Measurements from ENCODE around the gene H2BW1. TPM values are rescaled to one million over a fixed set of nuclear protein-coding genes. Genes with fewer than 3 reads are reported as not detected.
"Not testable (repeated sequence)": the region's sequence is repeated elsewhere in the genome, so short reads cannot be mapped to it uniquely, and the experiment has no call there.

H2BW1 gene, protein sequence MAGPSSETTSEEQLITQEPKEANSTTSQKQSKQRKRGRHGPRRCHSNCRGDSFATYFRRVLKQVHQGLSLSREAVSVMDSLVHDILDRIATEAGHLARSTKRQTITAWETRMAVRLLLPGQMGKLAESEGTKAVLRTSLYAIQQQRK
- not detected for total RNA-seq

DNA sequence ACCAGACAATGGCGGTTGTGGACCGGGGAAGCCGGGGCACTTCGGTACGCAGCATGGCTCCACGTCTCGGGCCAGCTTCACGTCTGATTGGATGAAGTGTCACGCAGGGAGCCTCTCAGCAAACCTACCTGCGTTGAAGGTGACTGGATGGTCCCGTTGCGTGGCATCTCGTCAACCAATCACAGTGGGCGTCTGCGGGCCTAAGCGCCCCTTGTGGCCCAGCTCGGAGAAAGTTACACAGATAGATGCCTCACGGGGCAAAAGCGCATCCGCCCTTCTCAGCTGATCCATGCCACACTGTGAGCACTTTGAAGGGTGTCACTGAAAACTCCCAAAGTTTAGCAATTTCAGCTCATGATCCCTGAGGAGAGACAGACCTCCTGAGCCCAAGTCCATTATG is at the start of gene H2BW1:
Gene H2BW1 (minus strand): TSS at position 103 of the 400 bp plus-strand sequence. CDS start 132 bp downstream, outside the sequence.
- Histone ChIP-seq H3K9me3 (ENCODE audit: control insufficient read depth in 3 of 3, low read length in 3 of 3) (peaks cover 0 to 4% (median 0%) of the 10 kb centered on the region in 3 donors), H3K9ac (ENCODE audit: low read depth in 1 of 3, low read length in 3 of 3) (no peak within 1 kb of the TSS), H3K36me3 (ENCODE audit: control insufficient read depth in 3 of 3, insufficient read depth in 3 of 3, low read length in 3 of 3) (no peaks in the 10 kb centered on the region), H3K27ac (ENCODE audit: low read depth, low read length) (no peak within 1 kb of the TSS), H3K4me1 (ENCODE audit: control insufficient read depth in 3 of 3, insufficient read depth in 3 of 3, low read length in 3 of 3) (no peaks in the 10 kb centered on the region), H3K27me3 (ENCODE audit: control insufficient read depth in 3 of 3, insufficient read depth in 3 of 3, low read length in 3 of 3) (no peaks in the 10 kb centered on the region), H3K4me3 (ENCODE audit: low read length in 3 of 3) (no peak within 1 kb of the TSS)

DNA sequence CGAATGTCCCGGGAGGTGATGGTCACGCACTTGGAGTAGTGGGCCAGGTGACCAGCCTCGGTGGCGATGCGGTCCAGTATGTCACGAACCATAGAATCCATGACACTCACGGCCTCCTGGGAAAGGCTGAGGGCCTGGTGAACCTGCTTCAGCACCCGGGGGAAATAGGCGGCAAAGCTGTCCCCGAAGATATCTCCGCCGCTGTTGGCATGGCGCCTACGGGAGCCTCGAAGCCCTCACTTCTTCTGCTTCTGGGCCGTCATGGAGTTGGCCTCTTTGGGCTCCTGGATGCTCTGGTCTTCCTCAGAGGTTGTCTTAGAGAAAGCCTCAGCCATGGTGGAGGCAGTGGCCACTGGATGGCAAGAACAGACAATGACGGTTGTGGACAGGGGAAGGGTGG is 49.1 kb upstream of the H2BW1 start:
- H3K27me3 ChIP-seq (ENCODE audit: control insufficient read depth in 3 of 3, insufficient read depth in 3 of 3, low read length in 3 of 3); H3K36me3 ChIP-seq (ENCODE audit: control insufficient read depth in 3 of 3, insufficient read depth in 3 of 3, low read length in 3 of 3); H3K9ac ChIP-seq (ENCODE audit: low read depth in 1 of 3, low read length in 3 of 3); H3K4me1 ChIP-seq (ENCODE audit: control insufficient read depth in 3 of 3, insufficient read depth in 3 of 3, low read length in 3 of 3); H3K9me3 ChIP-seq (ENCODE audit: control insufficient read depth in 3 of 3, low read length in 3 of 3); H3K27ac ChIP-seq (ENCODE audit: low read depth, low read length); H3K4me3 ChIP-seq (ENCODE audit: low read length in 3 of 3): not testable (repeated sequence)

DNA sequence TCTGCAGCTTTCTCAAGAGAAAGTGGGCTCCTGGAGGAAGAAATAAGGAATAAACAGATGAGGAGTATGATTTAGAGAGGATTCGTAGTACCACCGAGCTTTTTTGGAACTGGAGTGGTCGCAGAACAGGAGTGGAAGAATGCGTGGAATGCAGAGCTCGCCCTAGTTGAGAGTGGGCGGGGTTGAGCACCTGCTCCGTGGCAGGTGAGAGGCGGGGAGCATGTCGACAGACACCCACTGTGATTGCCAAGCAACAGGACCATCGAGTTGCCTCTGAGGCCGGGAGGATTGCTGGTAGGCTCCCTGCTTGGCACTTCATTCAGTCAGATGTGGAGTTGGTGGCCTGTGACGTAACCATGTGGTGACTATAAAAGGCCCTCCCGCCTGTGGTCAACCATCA is 41.4 kb upstream of the H2BW1 start:
- H3K36me3 ChIP-seq (ENCODE audit: control insufficient read depth in 3 of 3, insufficient read depth in 3 of 3, low read length in 3 of 3); H3K27ac ChIP-seq (ENCODE audit: low read depth, low read length); H3K27me3 ChIP-seq (ENCODE audit: control insufficient read depth in 3 of 3, insufficient read depth in 3 of 3, low read length in 3 of 3); H3K4me1 ChIP-seq (ENCODE audit: control insufficient read depth in 3 of 3, insufficient read depth in 3 of 3, low read length in 3 of 3); H3K4me3 ChIP-seq (ENCODE audit: low read length in 3 of 3); H3K9ac ChIP-seq (ENCODE audit: low read depth in 1 of 3, low read length in 3 of 3); H3K9me3 ChIP-seq (ENCODE audit: control insufficient read depth in 3 of 3, low read length in 3 of 3): not testable (repeated sequence)

DNA sequence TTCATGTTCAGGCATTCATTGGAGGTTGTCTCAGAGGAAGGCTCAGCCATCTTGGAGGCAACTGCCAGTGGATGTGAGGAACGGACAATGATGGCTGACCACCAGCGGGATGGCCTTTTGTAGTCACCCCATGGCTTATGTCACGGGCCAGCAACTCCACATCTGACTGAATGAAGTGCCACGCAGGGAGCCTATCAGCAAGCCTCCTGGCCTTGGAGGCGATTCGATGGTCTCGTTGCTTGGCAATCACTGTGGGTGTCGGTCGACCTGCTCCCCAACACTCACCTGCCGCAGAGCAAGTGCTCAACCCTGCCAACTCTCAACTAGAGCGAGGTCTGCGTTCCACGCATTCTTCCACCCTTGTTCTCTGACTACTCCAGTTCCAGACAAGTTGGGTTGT is 33.7 kb upstream of the H2BW1 start:
- no peaks in the 10 kb centered on the region for H3K9me3 ChIP-seq (ENCODE audit: control insufficient read depth in 3 of 3, low read length in 3 of 3)
- H3K4me3 ChIP-seq (ENCODE audit: low read length in 3 of 3) = no peak overlapping the region
- H3K36me3 ChIP-seq (ENCODE audit: control insufficient read depth in 3 of 3, insufficient read depth in 3 of 3, low read length in 3 of 3) = no peaks in the 10 kb centered on the region
- peaks cover 0 to 3% (median 0%) of the 10 kb centered on the region in 3 donors for H3K27me3 ChIP-seq (ENCODE audit: control insufficient read depth in 3 of 3, insufficient read depth in 3 of 3, low read length in 3 of 3)
- H3K9ac ChIP-seq (ENCODE audit: low read depth in 1 of 3, low read length in 3 of 3) = no peak overlapping the region
- H3K27ac ChIP-seq (ENCODE audit: low read depth, low read length) = no peak overlapping the region
- H3K4me1 ChIP-seq (ENCODE audit: control insufficient read depth in 3 of 3, insufficient read depth in 3 of 3, low read length in 3 of 3) = no peaks in the 10 kb centered on the region

DNA sequence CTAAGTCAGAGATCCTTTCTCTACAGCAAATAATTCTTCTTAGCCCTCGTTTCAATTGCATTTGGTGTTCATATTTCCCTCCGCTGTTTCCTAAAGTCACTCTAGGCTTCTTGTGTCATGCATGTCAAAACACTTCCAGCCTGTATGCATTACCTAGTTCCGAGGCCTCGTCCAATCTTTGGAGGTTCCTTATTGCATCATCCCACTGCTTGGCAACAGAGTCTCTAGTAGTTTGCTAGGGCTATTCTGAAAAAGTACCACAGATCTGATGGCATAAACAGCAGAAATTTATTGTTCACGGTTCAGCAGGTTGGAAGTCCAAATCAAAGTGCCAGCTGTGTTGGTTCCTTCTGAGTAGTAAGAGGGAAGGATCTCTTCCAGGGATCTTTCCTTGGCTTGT is 32.1 kb upstream of the H2BW1 start:
- H3K27me3 ChIP-seq (ENCODE audit: control insufficient read depth in 3 of 3, insufficient read depth in 3 of 3, low read length in 3 of 3) = peaks cover 0 to 3% (median 0%) of the 10 kb centered on the region in 3 donors
- no peak overlapping the region for H3K27ac ChIP-seq (ENCODE audit: low read depth, low read length)
- no peaks in the 10 kb centered on the region for H3K36me3 ChIP-seq (ENCODE audit: control insufficient read depth in 3 of 3, insufficient read depth in 3 of 3, low read length in 3 of 3)

DNA sequence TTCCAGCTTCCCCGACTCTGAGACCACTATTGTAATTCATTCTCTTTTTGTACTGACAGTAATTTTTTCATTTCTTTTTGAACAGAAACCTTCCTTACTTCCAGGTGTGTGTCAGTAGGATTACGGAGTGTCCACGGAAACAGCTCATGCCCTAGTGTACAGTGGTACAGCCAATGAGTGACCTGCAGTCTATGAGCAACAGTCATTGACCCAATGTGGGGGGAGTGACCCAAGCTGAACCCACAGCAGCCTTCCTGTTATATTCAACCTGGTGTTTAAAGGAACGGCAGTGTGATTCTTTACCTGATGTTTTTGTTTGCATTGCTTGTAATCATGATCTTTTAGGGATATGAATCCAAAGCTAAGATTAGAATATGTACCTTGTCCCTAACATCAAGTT is 27.5 kb upstream of the H2BW1 start:
- H3K36me3 ChIP-seq (ENCODE audit: control insufficient read depth in 3 of 3, insufficient read depth in 3 of 3, low read length in 3 of 3) = no peaks in the 10 kb centered on the region
- H3K9ac ChIP-seq (ENCODE audit: low read depth in 1 of 3, low read length in 3 of 3) = no peak overlapping the region

More for the DNA sequence above, 32.1 kb upstream of the H2BW1 start:
- no peak overlapping the region for H3K4me3 ChIP-seq (ENCODE audit: low read length in 3 of 3)
- H3K4me1 ChIP-seq (ENCODE audit: control insufficient read depth in 3 of 3, insufficient read depth in 3 of 3, low read length in 3 of 3) = no peaks in the 10 kb centered on the region
- H3K9me3 ChIP-seq (ENCODE audit: control insufficient read depth in 3 of 3, low read length in 3 of 3) = no peaks in the 10 kb centered on the region
- H3K9ac ChIP-seq (ENCODE audit: low read depth in 1 of 3, low read length in 3 of 3) = no peak overlapping the region

DNA sequence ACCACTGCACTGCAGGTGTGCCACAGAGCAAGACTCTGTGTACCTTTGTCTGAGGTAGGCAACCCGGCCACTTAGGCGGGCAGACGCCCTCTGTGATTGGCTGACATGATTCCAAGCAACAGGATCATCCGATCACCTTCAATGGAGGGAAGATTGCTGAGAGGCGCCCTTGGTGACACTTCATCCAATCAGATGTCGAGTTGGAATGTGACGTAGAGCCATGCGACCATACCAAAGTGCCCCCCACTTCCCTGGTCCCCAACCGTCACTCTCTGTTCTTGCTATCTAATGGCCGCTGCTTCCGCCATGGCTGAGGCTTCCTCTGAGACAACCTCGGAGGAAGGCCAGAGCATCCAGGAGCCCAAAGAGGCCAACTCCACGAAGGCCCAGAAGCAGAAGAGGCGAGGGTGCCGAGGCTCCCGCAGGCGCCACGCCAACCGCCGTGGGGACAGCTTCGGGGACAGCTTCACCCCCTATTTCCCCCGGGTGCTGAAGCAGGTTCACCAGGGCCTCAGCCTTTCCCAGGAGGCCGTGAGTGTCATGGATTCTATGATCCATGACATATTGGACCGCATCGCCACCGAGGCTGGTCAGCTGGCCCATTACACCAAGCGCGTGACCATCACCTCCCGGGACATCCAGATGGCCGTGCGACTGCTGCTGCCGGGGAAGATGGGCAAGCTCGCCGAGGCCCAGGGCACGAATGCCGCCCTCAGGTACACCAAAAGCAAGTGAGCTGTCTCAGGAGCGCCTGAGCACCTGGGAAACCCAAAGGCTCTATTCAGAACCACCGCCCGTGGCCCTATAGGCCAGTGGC is 26.4 kb upstream of the H2BW1 start, which contains the start of gene H2BW2:
Gene H2BW2 (plus strand): TSS at position 268 of the 817 bp plus-strand sequence. CDS start 39 bp downstream, at position 307.
- H3K4me1 ChIP-seq (ENCODE audit: control insufficient read depth in 3 of 3, insufficient read depth in 3 of 3, low read length in 3 of 3) = no peaks in the 10 kb centered on the region
- H3K9ac ChIP-seq (ENCODE audit: low read depth in 1 of 3, low read length in 3 of 3) = no peak within 1 kb of the TSS
- no peak within 1 kb of the TSS for H3K27ac ChIP-seq (ENCODE audit: low read depth, low read length)
- no peak within 1 kb of the TSS for H3K4me3 ChIP-seq (ENCODE audit: low read length in 3 of 3)
- peaks cover 0 to 2% (median 0%) of the 10 kb centered on the region in 3 donors for H3K9me3 ChIP-seq (ENCODE audit: control insufficient read depth in 3 of 3, low read length in 3 of 3)
- no peaks in the 10 kb centered on the region for H3K36me3 ChIP-seq (ENCODE audit: control insufficient read depth in 3 of 3, insufficient read depth in 3 of 3, low read length in 3 of 3)
- H3K27me3 ChIP-seq (ENCODE audit: control insufficient read depth in 3 of 3, insufficient read depth in 3 of 3, low read length in 3 of 3) = peaks cover 0 to 11% (median 0%) of the 10 kb centered on the region in 3 donors

More for the DNA sequence above, 27.5 kb upstream of the H2BW1 start:
- H3K4me3 ChIP-seq (ENCODE audit: low read length in 3 of 3) = no peak overlapping the region
- peaks cover 0 to 11% (median 0%) of the 10 kb centered on the region in 3 donors for H3K27me3 ChIP-seq (ENCODE audit: control insufficient read depth in 3 of 3, insufficient read depth in 3 of 3, low read length in 3 of 3)
- H3K27ac ChIP-seq (ENCODE audit: low read depth, low read length) = no peak overlapping the region
- H3K4me1 ChIP-seq (ENCODE audit: control insufficient read depth in 3 of 3, insufficient read depth in 3 of 3, low read length in 3 of 3) = no peaks in the 10 kb centered on the region
- H3K9me3 ChIP-seq (ENCODE audit: control insufficient read depth in 3 of 3, low read length in 3 of 3) = peaks cover 0 to 2% (median 0%) of the 10 kb centered on the region in 3 donors

DNA sequence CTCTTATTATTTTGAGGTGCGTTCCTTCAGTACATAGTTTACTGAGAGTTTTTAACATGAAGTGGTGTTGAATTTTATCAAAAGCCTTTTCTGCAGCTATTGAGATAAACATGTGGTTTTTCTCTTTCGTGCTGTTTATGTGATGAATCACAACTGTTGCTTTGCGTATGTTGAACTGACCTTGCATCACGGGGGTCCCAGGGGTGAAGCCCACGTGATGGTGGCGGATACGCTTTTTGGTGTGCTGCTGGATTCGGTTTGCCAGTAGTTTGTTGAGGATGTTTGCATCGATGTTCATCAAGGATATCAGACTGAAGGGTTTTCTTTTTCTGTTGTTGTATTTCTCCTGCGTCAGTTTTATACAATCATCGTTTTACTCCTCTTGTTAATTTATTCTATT is 4.6 kb upstream of the H2BW1 start:
- Histone ChIP-seq H3K9ac (ENCODE audit: low read depth in 1 of 3, low read length in 3 of 3) (no peak overlapping the region), H3K27me3 (ENCODE audit: control insufficient read depth in 3 of 3, insufficient read depth in 3 of 3, low read length in 3 of 3) (peaks cover 0 to 5% (median 0%) of the 10 kb centered on the region in 3 donors), H3K4me1 (ENCODE audit: control insufficient read depth in 3 of 3, insufficient read depth in 3 of 3, low read length in 3 of 3) (no peaks in the 10 kb centered on the region), H3K36me3 (ENCODE audit: control insufficient read depth in 3 of 3, insufficient read depth in 3 of 3, low read length in 3 of 3) (no peaks in the 10 kb centered on the region), H3K9me3 (ENCODE audit: control insufficient read depth in 3 of 3, low read length in 3 of 3) (peaks cover 0 to 3% (median 0%) of the 10 kb centered on the region in 3 donors), H3K27ac (ENCODE audit: low read depth, low read length) (no peak overlapping the region), H3K4me3 (ENCODE audit: low read length in 3 of 3) (no peak overlapping the region)

DNA sequence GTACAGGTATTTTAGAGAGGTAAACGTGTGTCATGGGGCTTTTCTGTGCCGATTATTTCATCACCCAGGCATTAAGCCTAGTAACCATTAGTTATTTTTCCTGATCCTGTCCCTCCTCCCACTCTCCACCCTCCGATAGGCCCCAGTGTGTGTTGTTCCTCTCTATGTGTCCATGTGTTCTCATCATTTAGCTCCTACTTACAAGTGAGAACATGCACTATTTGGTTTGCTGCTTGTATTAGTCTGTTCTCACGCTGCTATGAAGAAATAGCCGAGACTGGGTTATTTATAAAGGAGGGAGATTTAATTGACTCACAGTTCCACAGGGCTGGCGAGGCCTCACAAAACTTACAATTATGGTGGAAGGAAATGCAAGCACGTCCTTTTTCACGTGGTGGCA is 2.1 kb upstream of the H2BW1 start:
- not testable (repeated sequence) for H3K36me3 ChIP-seq (ENCODE audit: control insufficient read depth in 3 of 3, insufficient read depth in 3 of 3, low read length in 3 of 3); H3K9ac ChIP-seq (ENCODE audit: low read depth in 1 of 3, low read length in 3 of 3); H3K9me3 ChIP-seq (ENCODE audit: control insufficient read depth in 3 of 3, low read length in 3 of 3); H3K4me1 ChIP-seq (ENCODE audit: control insufficient read depth in 3 of 3, insufficient read depth in 3 of 3, low read length in 3 of 3); H3K27me3 ChIP-seq (ENCODE audit: control insufficient read depth in 3 of 3, insufficient read depth in 3 of 3, low read length in 3 of 3); H3K27ac ChIP-seq (ENCODE audit: low read depth, low read length); H3K4me3 ChIP-seq (ENCODE audit: low read length in 3 of 3)

DNA sequence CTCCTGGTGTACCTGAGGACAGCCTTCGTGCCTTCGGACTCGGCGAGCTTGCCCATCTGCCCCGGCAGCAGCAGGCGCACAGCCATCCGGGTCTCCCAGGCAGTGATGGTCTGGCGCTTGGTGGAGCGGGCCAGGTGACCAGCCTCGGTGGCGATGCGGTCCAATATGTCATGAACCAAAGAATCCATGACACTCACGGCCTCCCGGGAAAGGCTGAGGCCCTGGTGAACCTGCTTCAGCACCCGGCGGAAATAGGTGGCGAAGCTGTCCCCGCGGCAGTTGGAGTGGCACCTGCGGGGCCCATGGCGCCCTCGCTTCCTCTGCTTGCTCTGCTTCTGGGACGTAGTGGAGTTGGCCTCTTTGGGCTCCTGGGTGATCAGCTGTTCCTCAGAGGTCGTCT is 350 bp downstream of the H2BW1 start:
- Histone ChIP-seq H3K27me3 (ENCODE audit: control insufficient read depth in 3 of 3, insufficient read depth in 3 of 3, low read length in 3 of 3) (no peaks in the 10 kb centered on the region), H3K27ac (ENCODE audit: low read depth, low read length) (no peak overlapping the region), H3K36me3 (ENCODE audit: control insufficient read depth in 3 of 3, insufficient read depth in 3 of 3, low read length in 3 of 3) (no peaks in the 10 kb centered on the region), H3K4me1 (ENCODE audit: control insufficient read depth in 3 of 3, insufficient read depth in 3 of 3, low read length in 3 of 3) (no peaks in the 10 kb centered on the region), H3K9ac (ENCODE audit: low read depth in 1 of 3, low read length in 3 of 3) (no peak overlapping the region), H3K9me3 (ENCODE audit: control insufficient read depth in 3 of 3, low read length in 3 of 3) (peaks cover 0 to 4% (median 0%) of the 10 kb centered on the region in 3 donors), H3K4me3 (ENCODE audit: low read length in 3 of 3) (no peak overlapping the region)

Measured in skeletal muscle tissue (tissue), 4 donors.